GM23248 (cell line): ENCODE measurements around the gene PNPLA1. TPM values are rescaled to one million over a fixed set of nuclear protein-coding genes. Genes with fewer than 3 reads are reported as not detected.

Source experiments
- DNase-seq: peaks from one replicate; pipeline ENCODE4 v3.0.0-alpha.2; 2015
- H2AFZ ChIP-seq: fragments of 200-600 bp; sonication (generic); 2 replicates; pipeline ENCODE4 v1.6.1; 2016; ENCODE audit warnings: antibody characterized with exemption
- H3F3A ChIP-seq: fragments of 200-600 bp; sonication (generic); 2 replicates; pipeline ENCODE4 v1.6.1; 2016; ENCODE audit warnings: mild to moderate bottlenecking, antibody characterized with exemption, mixed run types; ENCODE audit not compliant: insufficient read depth
- H3K27ac ChIP-seq: fragments of 200-600 bp; sonication (generic); 2 replicates; pipeline ENCODE4 v1.5.1; 2016; ENCODE audit warnings: mild to moderate bottlenecking
- H3K27me3 ChIP-seq: fragments of 200-600 bp; sonication (generic); replicated peaks from 2 replicates; pipeline ENCODE4 v1.6.1; 2016; ENCODE audit warnings: mild to moderate bottlenecking; ENCODE audit not compliant: insufficient read depth
- H3K36me3 ChIP-seq: fragments of 200-600 bp; sonication (generic); 2 replicates; pipeline ENCODE4 v1.6.1; 2016; ENCODE audit warnings: low read depth, mild to moderate bottlenecking
- H3K4me1 ChIP-seq: fragments of 200-600 bp; sonication (generic); 2 replicates; pipeline ENCODE4 v1.6.1; 2016; ENCODE audit warnings: mild to moderate bottlenecking; ENCODE audit not compliant: insufficient read depth
- H3K4me2 ChIP-seq: fragments of 200-600 bp; sonication (generic); one replicate; pipeline ENCODE4 v1.6.1; 2016; ENCODE audit warnings: mild to moderate bottlenecking; ENCODE audit not compliant: unreplicated experiment
- H3K4me3 ChIP-seq: fragments of 200-600 bp; sonication (generic); 2 replicates; pipeline ENCODE4 v1.5.1; 2016; ENCODE audit warnings: mild to moderate bottlenecking
- H3K79me2 ChIP-seq: fragments of 200-600 bp; sonication (generic); 2 replicates; pipeline ENCODE4 v1.6.1; 2016; ENCODE audit warnings: mild to moderate bottlenecking; ENCODE audit not compliant: insufficient read depth
- H3K9ac ChIP-seq: fragments of 200-600 bp; sonication (generic); 2 replicates; pipeline ENCODE4 v1.6.1; 2016; ENCODE audit warnings: mild to moderate bottlenecking
- H3K9me2 ChIP-seq: fragments of 200-600 bp; sonication (generic); 2 replicates; pipeline ENCODE4 v1.6.1; 2016; ENCODE audit warnings: mixed run types, mild to moderate bottlenecking, moderate library complexity; ENCODE audit not compliant: insufficient read depth
- H3K9me3 ChIP-seq: fragments of 200-600 bp; sonication (generic); one replicate; pipeline ENCODE4 v1.6.1; 2017; ENCODE audit warnings: low read depth
- H4K20me1 ChIP-seq: fragments of 200-600 bp; sonication (generic); 2 replicates; pipeline ENCODE4 v1.6.0; 2016; ENCODE audit not compliant: insufficient read depth
- EZH2 ChIP-seq: fragments of 200-600 bp; sonication (generic); IDR thresholded peaks from 2 replicates; pipeline ENCODE4 v1.6.1; 2018; ENCODE audit warnings: antibody characterized with exemption, mild to moderate bottlenecking; ENCODE audit not compliant: insufficient read depth, poor library complexity, severe bottlenecking
- EZH2phosphoT487 ChIP-seq: fragments of 200-600 bp; sonication (generic); IDR thresholded peaks from 2 replicates; pipeline ENCODE4 v1.6.1; 2018; ENCODE audit warnings: antibody characterized with exemption, moderate library complexity, mild to moderate bottlenecking, low read depth; ENCODE audit not compliant: insufficient read depth
- WGBS, 2 experiments: methylation state at CpG; one replicate each; pipeline ENCODE4 v1.1.6; 2015 to 2017; ENCODE audit warnings: low lambda C conversion rate in 2 of 2, low coverage in 1 of 2; ENCODE audit errors: missing lambda C conversion rate in 2 of 2; 5-methylcytosine and 5-hydroxymethylcytosine counted together
- in situ Hi-C: fragments of 300-500 bp; cut with MboI; formaldehyde crosslinking; loops from 2 replicates; pipeline ENCODE4 v1.15.0; 2020
- polyA plus RNA-seq: library from polyadenylated mRNA; unstranded; fragments of >200 nt; fragmentation: Nextera tagmentation; extraction: Ambion mirVana; gene quantifications from 2 replicates; pipeline ENCODE4 v1.2.1, GENCODE V29; 2016
- total RNA-seq: library from RNA; depleted of rRNA; stranded (reverse); fragments of >200 nt; shearing (Covaris generic); gene quantifications from 2 replicates; pipeline ENCODE4 v1.2.3, GENCODE V29; 2014

Gene PNPLA1
- total and polyA plus RNA-seq, 2 experiments from 2014 or later: not detected

DNA sequence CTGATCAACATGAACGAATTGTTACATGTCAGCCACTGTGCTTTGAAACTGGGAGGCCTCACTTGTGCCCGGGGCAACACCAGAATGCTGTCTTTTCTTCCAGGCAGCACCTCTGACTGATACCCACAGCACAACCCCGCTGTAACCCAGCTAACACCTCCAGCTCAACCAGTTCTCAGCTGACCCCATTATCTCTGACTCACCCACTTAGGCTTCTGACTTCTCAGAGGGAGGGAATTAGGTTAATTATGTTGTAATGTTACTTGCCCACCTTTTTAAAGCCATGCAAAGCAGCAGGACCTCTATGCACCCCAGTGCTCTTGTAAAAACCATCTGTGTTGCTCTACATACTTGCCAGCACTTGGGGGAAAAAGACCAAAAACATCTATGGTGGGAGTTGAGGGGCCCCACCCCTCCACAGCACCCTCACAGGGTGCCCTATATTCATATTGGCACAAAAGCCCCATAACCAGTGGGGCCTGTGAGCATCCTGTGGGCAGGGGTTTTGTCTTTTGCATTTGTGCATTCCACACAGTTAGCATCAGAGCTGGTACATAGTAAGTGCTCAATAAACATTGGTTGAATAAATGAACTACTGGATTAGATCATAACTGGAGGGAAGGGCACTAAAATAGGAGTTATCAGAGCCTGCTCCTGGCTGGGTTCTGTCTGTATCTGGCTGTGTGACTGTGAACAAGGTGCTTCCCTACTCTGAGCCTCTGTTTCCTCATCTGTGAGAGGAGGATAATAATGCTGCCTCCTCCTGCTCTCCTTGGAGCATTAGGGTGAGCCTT lies 44.6 kb downstream of the PNPLA1 start:
- peaks cover 20% of the 10 kb centered on the region; the same call in 1 of the 2 replicates for H3K27me3 ChIP-seq
- H3K4me1 ChIP-seq: no peaks in the 10 kb centered on the region
- no peak overlapping the region for H3K9ac ChIP-seq
- no peak overlapping the region for H3K4me3 ChIP-seq
- no peaks in the 10 kb centered on the region for H4K20me1 ChIP-seq
- DNase-seq: peak; percentile 47
- H3K36me3 ChIP-seq: no peaks in the 10 kb centered on the region
- H2AFZ ChIP-seq: no peak overlapping the region
- in situ Hi-C loops: no loop called here
- no peak overlapping the region for H3K27ac ChIP-seq
- H3K9me2 ChIP-seq: no peaks in the 10 kb centered on the region
- 68 to 77% methylated on average over 3 of the region's 3 CpGs for WGBS, 2 experiments
- H3K4me2 ChIP-seq: no peak overlapping the region
- H3K79me2 ChIP-seq: no peaks in the 10 kb centered on the region
- H3K9me3 ChIP-seq: no peaks in the 10 kb centered on the region
- no peaks in the 10 kb centered on the region for H3F3A ChIP-seq
- TF ChIP-seq EZH2phosphoT487 (no peak), EZH2 (no peak)

DNA sequence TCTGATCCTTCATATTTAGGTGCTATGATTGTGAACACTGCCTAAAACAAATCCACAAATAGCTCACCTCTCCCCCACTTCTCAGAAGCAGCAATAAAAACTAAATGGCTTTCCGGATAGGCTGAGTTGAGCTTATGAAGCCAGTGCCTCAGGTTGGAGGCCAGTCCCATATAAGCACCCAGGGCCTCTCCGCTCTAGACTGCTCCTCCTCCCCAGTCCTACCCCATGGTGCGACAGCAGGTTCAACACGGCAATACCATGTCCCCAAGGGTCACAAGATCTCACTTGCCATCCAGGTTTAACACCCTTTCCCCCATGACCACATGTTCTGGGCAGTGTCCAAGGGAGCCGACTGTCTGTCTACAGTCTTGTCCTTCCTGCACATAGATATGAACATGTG lies 46.1 kb downstream of the PNPLA1 start:
- WGBS, 2 experiments: 79 to 86% methylated on average over 5 of the region's 5 CpGs
- no peaks in the 10 kb centered on the region for H3K4me1 ChIP-seq
- no peak overlapping the region for H3K27ac ChIP-seq
- DNase-seq: no peak
- H3K9ac ChIP-seq: no peak overlapping the region
- H3K36me3 ChIP-seq: no peaks in the 10 kb centered on the region
- H3K9me3 ChIP-seq: no peaks in the 10 kb centered on the region
- H2AFZ ChIP-seq: no peak overlapping the region
- H3K4me3 ChIP-seq: no peak overlapping the region
- no peaks in the 10 kb centered on the region for H3K79me2 ChIP-seq
- in situ Hi-C loops: no loop called here
- no peak overlapping the region for H3K4me2 ChIP-seq
- H3F3A ChIP-seq: no peaks in the 10 kb centered on the region
- no peak for TF ChIP-seq EZH2
- TF ChIP-seq EZH2phosphoT487: no peak
- no peaks in the 10 kb centered on the region for H3K9me2 ChIP-seq
- no peaks in the 10 kb centered on the region for H4K20me1 ChIP-seq
- peaks cover 10% of the 10 kb centered on the region; the same call in 1 of the 2 replicates for H3K27me3 ChIP-seq

GRCh38 chr6:36317623-36318022 lies 47.8 kb downstream of the PNPLA1 start:
- WGBS, 2 experiments: 92% methylated on average over 2 of the region's 2 CpGs
- Histone ChIP-seq H3K4me2 (no peak overlapping the region), H4K20me1 (no peaks in the 10 kb centered on the region)

GRCh38 chr6:36318690-36319435 lies 49.0 kb downstream of the PNPLA1 start:
- Histone ChIP-seq H3K4me3 (no peak overlapping the region), H3K79me2 (no peaks in the 10 kb centered on the region), H3K4me2 (no peak overlapping the region), H3K9me2 (no peaks in the 10 kb centered on the region), H3K9me3 (no peaks in the 10 kb centered on the region), H3K36me3 (no peaks in the 10 kb centered on the region), H3K27ac (no peak overlapping the region), H2AFZ (no peak overlapping the region), H3F3A (no peaks in the 10 kb centered on the region), H3K4me1 (no peaks in the 10 kb centered on the region), H3K27me3 (peaks cover 8% of the 10 kb centered on the region; the same call in 1 of the 2 replicates), H4K20me1 (no peaks in the 10 kb centered on the region), H3K9ac (no peak overlapping the region)
- TF ChIP-seq EZH2 (no peak), EZH2phosphoT487 (no peak)
- 61 to 64% methylated on average over 6 of the region's 6 CpGs for WGBS, 2 experiments
- no peak for DNase-seq
- in situ Hi-C loops: no loop called here

More at GRCh38 chr6:36317623-36318022, 47.8 kb downstream of the PNPLA1 start:
- Histone ChIP-seq H3K4me1 (no peaks in the 10 kb centered on the region), H2AFZ (no peak overlapping the region), H3K27ac (no peak overlapping the region), H3K9me3 (no peaks in the 10 kb centered on the region), H3K27me3 (peaks cover 8% of the 10 kb centered on the region; the same call in 1 of the 2 replicates), H3K79me2 (no peaks in the 10 kb centered on the region), H3K36me3 (no peaks in the 10 kb centered on the region), H3F3A (no peaks in the 10 kb centered on the region), H3K9ac (no peak overlapping the region), H3K4me3 (no peak overlapping the region), H3K9me2 (no peaks in the 10 kb centered on the region)
- in situ Hi-C loops: no loop called here
- no peak for TF ChIP-seq EZH2phosphoT487
- no peak for TF ChIP-seq EZH2
- DNase-seq: no peak
